NCI-H1694 treated with DMSO at 0.1 percent for 48 hours (cell line): Measurements from ENCODE around the gene RLBP1.
"Not testable (repeated sequence)": the region's sequence is repeated elsewhere in the genome, so short reads cannot be mapped to it uniquely, and the experiment has no call there.

Experiments used
- DNase-seq: peaks from one replicate; lab custom pipeline; 2025; lab: John Stamatoyannopoulos, UW

Gene RLBP1

DNA sequence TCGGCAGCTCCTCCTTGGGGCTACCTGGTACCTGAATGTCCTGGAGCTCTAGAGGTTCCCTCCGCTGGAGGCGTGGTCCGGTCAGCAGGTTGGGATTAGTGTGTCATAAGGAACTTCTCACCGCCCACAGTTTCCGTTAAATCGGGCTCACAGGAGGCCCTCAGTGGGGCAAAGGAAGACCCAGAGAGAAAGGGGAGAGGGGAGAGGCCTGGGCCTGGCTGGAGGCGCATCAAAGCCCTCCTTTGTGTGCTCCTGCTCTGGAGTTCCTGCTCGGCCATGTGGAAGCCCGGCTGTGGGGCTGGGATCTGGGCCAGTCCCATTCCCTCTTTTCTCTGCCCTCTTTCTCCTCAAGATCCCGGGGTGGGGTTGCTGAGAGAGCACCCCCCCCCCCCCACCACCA is at the start of gene RLBP1:
Gene RLBP1 (minus strand): TSS at position 37 of the 400 bp plus-strand sequence. CDS start 2,604 bp downstream, outside the sequence.
- no peak for DNase-seq

DNA sequence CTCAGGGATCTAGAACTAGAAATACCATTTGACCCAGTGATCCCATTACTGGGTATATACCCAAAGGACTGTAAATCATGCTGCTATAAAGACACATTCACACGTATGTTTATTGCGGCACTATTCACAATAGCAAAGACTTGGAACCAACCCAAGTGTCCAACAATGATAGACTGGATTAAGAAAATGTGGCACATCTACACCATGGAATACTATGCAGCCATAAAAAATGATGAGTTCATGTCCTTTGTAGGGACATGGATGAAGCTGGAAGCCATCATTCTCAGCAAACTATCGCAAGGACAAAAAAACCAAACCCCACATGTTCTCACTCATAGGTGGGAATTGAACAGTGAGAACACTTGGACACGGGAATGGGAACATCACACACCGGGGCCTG is 28.8 kb upstream of the RLBP1 start:
- not testable (repeated sequence) for DNase-seq

DNA sequence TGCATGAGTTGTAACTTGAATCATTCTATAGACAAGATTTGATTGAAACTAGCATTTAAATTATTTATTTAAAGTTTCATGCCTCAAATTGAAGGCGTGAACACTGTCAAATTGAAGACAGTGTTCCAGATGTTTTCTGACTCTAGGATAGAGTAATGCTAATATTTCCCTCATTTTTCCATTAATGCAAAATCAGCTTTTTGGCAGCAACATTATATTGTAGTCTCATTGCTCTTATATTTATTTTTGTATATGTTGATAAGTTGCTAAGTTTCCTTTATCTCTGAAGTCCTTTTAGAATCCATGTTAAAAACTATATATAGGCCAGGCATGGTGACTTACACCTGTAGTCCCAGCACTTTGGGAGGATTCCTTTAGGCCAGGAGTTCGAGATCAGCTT is 27.2 kb upstream of the RLBP1 start:
- no peak for DNase-seq

GRCh38 chr15:89247446-89247845 is 26.1 kb upstream of the RLBP1 start:
- DNase-seq: no peak

- DNase-seq: peak; percentile 25
Measured at GRCh38 chr15:89244574-89244903, 23.2 kb upstream of the RLBP1 start.

DNA sequence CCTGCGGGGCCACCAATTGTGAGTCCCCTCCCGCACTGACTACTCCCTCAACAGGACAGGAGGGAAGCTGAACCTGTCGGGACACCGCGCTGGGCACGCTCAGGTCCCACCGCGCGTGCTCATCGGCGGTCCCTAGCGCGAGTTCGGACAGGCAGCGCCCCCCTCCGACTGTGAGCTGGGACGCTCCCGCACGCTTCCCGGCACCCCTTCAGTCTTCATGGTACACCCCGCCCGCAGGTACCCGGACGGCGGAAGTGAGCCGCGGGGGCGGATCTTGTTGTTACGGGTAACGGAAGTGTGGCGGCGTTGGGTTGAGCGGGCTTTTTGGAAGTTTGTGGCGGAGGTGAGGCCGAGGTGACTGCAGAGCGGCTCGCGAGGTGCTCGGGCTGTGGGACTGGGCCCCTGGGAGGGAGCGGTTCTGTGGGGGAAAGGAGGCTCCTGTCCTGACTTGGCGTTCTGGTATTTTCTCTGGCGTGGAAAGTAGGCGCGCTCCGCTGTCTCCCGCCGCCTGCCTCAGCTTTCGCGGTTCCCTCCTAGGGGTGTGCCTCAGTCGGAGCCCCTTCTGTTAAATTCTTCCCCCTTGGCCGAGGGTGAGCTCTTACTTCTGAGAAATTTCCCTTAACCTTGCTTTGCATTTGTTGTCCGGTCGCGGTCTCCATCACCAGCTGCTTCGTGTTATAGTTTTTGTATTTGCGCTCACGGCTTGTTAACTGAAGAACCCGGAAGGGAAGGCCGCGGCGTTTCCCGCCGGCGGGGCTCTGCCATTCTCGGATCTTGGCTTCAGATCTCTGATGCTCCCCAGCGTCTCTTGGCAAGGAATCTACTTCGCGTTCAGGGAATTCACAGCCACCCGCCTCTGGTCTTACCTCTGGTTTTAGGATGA is 22.6 kb upstream of the RLBP1 start, which contains the start of gene FANCI:
Gene FANCI (plus strand): TSS at position 289 of the 883 bp plus-strand sequence. CDS start 3,669 bp downstream, outside the sequence.
- peak; percentile 86 for DNase-seq

DNA sequence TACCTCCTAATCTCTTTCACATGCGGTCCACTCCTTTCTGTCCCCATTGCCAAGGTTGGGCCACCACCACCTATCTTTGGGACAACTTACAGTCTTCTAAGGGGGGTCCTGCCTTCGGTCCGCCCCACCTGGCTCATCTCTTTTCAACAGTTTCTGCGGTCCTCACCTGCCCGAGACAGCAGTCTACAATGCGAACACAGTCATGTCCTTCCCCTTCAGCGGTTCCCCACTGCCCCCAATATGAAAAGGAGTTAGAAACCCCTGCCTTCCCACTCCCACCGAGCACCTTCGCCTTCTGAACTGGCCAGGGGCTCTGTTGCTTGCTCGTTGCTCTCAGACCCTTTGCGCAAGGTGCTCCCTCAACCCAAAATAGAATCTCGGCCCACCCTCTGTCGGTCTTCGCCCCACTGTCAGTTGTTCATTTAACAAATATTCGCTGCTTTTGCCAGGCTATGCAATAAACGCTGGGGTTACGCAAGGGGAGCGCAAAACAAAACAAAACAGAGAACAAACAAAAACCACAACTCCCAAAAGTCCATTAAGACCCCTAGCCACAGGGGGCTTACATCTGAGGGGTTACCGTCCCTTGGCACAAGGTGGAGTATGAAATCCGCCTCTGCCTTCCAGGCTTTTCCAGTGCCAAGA is 21.8 kb upstream of the RLBP1 start:
- no peak for DNase-seq

GRCh38 chr15:89239883-89240810 is 18.8 kb upstream of the RLBP1 start:
- DNase-seq: not testable (repeated sequence)

GRCh38 chr15:89231832-89232231 is 10.5 kb upstream of the RLBP1 start:
- no peak for DNase-seq

GRCh38 chr15:89230277-89230676 is 8.9 kb upstream of the RLBP1 start:
- DNase-seq: no peak

GRCh38 chr15:89227425-89227824 is 6.0 kb upstream of the RLBP1 start:
- DNase-seq: no peak

GRCh38 chr15:89226359-89227221 is 5.2 kb upstream of the RLBP1 start:
- no peak for DNase-seq

- DNase-seq: no peak
Measured at GRCh38 chr15:89225588-89225987, 4.2 kb upstream of the RLBP1 start.

DNA sequence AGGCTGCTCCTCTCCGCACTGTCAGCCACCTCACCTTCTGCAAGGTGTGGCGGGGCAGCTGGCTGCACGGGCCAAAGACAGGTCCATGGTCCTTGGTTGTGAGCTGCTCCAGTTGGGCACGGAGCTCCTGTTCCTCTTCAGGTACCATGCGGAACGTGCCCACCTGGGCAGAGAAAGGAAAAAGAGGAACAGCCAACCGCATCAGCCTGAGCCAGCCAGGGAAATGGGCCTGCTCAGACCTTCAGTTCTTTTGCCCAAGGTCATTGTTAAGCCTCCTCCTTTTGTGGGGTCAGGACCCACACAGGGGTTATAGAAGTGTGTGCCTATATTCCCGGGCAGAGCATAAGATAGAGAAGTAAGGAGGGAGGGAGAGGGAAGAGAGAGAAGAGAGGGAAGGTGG is 2.8 kb downstream of the RLBP1 start:
- DNase-seq: no peak

DNA sequence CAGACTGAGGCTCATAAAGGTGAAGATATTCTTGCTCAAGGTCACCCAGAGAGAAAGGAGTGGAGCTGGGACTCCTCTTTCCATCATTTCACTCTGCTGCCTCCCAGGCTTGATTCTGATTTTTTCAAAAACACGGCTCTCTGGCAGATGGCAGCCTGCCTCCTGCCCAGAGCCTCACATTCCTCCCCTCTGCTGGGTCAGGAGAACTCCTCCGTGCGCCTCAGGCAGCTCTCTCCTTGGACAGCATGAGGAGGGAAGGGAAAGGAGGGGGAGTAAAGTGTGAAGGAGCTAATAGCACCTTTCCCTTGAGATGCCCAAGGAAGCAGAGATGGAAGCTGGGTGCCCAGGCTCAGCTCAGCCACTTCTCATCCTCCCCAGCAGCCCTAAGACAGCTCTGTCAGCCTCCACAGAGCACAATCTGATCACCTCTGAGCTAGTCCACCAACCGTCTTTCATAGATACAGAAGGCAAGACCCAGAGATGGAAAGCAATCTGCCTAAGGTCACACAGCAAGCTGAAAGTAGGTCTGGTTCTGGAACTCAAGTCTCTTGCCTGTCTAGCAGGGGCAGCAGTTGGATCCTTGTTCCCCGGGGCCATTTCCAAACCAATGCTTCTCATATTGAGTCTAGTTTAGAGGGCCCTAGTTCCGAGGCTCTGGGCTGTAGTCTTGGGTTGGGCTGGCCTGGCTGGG is 3.5 kb downstream of the RLBP1 start:
- no peak for DNase-seq

- DNase-seq: no peak
Measured at GRCh38 chr15:89217031-89217430, 4.3 kb downstream of the RLBP1 start.

GRCh38 chr15:89215627-89216026 is 5.8 kb downstream of the RLBP1 start:
- DNase-seq: no peak

DNA sequence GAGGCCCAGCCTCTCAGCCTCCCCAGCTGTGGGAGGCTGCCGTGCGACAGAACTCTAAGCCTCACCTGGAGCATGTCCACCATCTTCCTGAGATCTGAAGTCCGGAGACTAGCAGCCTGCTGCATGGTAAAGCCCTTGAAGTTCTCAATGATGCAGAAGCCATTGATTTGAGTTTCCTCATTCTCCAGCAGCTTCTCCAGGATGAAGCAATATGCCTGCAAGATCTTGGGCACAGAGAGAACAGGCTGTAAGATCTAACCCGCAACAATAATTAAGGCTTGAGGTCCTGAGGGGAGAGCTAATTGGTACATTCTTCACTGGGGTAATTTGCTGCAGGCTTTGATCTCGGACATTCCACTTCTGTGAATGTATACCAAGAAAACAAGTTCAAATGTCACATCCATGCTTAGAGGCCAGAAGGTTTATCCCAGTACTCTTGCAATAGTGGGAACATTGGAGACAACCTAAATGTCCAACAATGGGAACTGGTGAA is 9.7 kb downstream of the RLBP1 start:
- no peak for DNase-seq

- no peak for DNase-seq
Measured at GRCh38 chr15:89209057-89209456, 12.3 kb downstream of the RLBP1 start.

DNA sequence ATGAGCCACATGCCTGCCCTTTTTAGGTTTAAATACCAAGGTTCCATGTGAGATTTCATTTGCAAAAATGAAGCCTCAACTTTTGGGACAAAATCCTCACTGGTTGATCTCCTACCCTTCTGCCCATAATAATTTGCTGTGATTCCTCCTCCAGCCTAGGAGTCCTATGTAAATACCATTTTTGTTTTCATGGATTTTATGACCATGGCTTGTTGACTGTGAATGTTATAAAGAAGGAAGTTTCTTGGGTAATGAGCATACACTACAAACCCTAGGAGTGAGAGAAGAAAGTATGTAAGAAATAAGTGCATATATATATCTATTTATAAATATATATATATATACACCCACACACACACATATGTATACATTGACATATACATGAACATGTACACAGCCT is 13.1 kb downstream of the RLBP1 start:
- DNase-seq: no peak
